ENCODE measurements around the gene TRAF2. TPM values are rescaled to one million over a fixed set of nuclear protein-coding genes. Genes with fewer than 3 reads are reported as not detected.

The TRAF2 gene
- total RNA-seq, 1 experiment from 2014 or later: 8.1 TPM

Other genes with a start within 250 kb of the TRAF2 start
- 60.2 and 76.5 TPM in 2 replicates for gene EGFL7, start 223.6 kb upstream of the TRAF2 start, total RNA-seq (2014; rRNA removed; shearing (Covaris generic))
- gene AGPAT2, start 199.1 kb upstream of the TRAF2 start, total RNA-seq (2014; rRNA removed; shearing (Covaris generic)): 32.3 and 33.8 TPM in 2 replicates
- 3.8 and 6.1 TPM in 2 replicates for gene DIPK1B, start 173.9 kb upstream of the TRAF2 start, total RNA-seq (2014; rRNA removed; shearing (Covaris generic))
- not detected in 2 replicates for gene LCN10, start 143.6 kb upstream of the TRAF2 start, total RNA-seq (2014; rRNA removed; shearing (Covaris generic))
- gene LCN6, start 138.0 kb upstream of the TRAF2 start, total RNA-seq (2014; rRNA removed; shearing (Covaris generic)): not detected in 2 replicates
- not detected in 2 replicates for gene LCN8, start 128.3 kb upstream of the TRAF2 start, total RNA-seq (2014; rRNA removed; shearing (Covaris generic))
- gene LCN15, start 122.0 kb upstream of the TRAF2 start, total RNA-seq (2014; rRNA removed; shearing (Covaris generic)): not detected in 2 replicates
- 87.0 and 93.0 TPM in 2 replicates for gene TMEM141, start 95.2 kb upstream of the TRAF2 start, total RNA-seq (2014; rRNA removed; shearing (Covaris generic))
- 0.47 TPM in 1 of 2 replicates, not detected in the other for gene CCDC183, start 90.2 kb upstream of the TRAF2 start, total RNA-seq (2014; rRNA removed; shearing (Covaris generic))
- 23.6 and 35.0 TPM in 2 replicates for gene RABL6, start 78.6 kb upstream of the TRAF2 start, total RNA-seq (2014; rRNA removed; shearing (Covaris generic))
- 0.06 and 0.21 TPM in 2 replicates for gene AJM1, start 44.0 kb upstream of the TRAF2 start, total RNA-seq (2014; rRNA removed; shearing (Covaris generic))
- gene PHPT1, start 37.1 kb upstream of the TRAF2 start, total RNA-seq (2014; rRNA removed; shearing (Covaris generic)): 100 and 119 TPM in 2 replicates
- gene MAMDC4, start 34.2 kb upstream of the TRAF2 start, total RNA-seq (2014; rRNA removed; shearing (Covaris generic)): 0.12 and 0.15 TPM in 2 replicates
- gene EDF1, start 20.2 kb upstream of the TRAF2 start, total RNA-seq (2014; rRNA removed; shearing (Covaris generic)): 458 and 510 TPM in 2 replicates
- 56.2 and 83.0 TPM in 2 replicates for gene FBXW5, start 58.2 kb downstream of the TRAF2 start, total RNA-seq (2014; rRNA removed; shearing (Covaris generic))
- gene C8G, start 58.7 kb downstream of the TRAF2 start, total RNA-seq (2014; rRNA removed; shearing (Covaris generic)): not detected in 2 replicates
- not detected in 2 replicates for gene LCN12, start 65.8 kb downstream of the TRAF2 start, total RNA-seq (2014; rRNA removed; shearing (Covaris generic))
- gene PTGDS, start 91.0 kb downstream of the TRAF2 start, total RNA-seq (2014; rRNA removed; shearing (Covaris generic)): not detected in 2 replicates
- gene LCNL1, start 96.5 kb downstream of the TRAF2 start, total RNA-seq (2014; rRNA removed; shearing (Covaris generic)): not detected in 2 replicates
- 32.0 and 41.3 TPM in 2 replicates for gene PAXX, start 105.9 kb downstream of the TRAF2 start, total RNA-seq (2014; rRNA removed; shearing (Covaris generic))
- gene CLIC3, start 110.1 kb downstream of the TRAF2 start, total RNA-seq (2014; rRNA removed; shearing (Covaris generic)): 0.64 TPM in 1 of 2 replicates, not detected in the other
- gene ABCA2, start 141.7 kb downstream of the TRAF2 start, total RNA-seq (2014; rRNA removed; shearing (Covaris generic)): 4.9 and 22.4 TPM in 2 replicates
- gene FUT7, start 145.6 kb downstream of the TRAF2 start, total RNA-seq (2014; rRNA removed; shearing (Covaris generic)): not detected in 2 replicates
- gene NPDC1, start 159.7 kb downstream of the TRAF2 start, total RNA-seq (2014; rRNA removed; shearing (Covaris generic)): 1.2 and 4.1 TPM in 2 replicates
- gene ENTPD2, start 167.5 kb downstream of the TRAF2 start, total RNA-seq (2014; rRNA removed; shearing (Covaris generic)): not detected in 2 replicates
- 5.9 and 12.4 TPM in 2 replicates for gene SAPCD2, start 184.0 kb downstream of the TRAF2 start, total RNA-seq (2014; rRNA removed; shearing (Covaris generic))
- gene UAP1L1, start 191.0 kb downstream of the TRAF2 start, total RNA-seq (2014; rRNA removed; shearing (Covaris generic)): 6.6 and 7.4 TPM in 2 replicates
- gene MAN1B1, start 200.5 kb downstream of the TRAF2 start, total RNA-seq (2014; rRNA removed; shearing (Covaris generic)): 38.6 and 62.6 TPM in 2 replicates
- 34.8 and 52.2 TPM in 2 replicates for gene DPP7, start 228.2 kb downstream of the TRAF2 start, total RNA-seq (2014; rRNA removed; shearing (Covaris generic))

All from H4 (cell line).